ENCODE data around the gene LDLRAD4. TPM values are rescaled to one million over a fixed set of nuclear protein-coding genes. Genes with fewer than 3 reads are reported as not detected.

Gene LDLRAD4
- polyA plus RNA-seq, 1 of the 3 experiments (the other 2 are of a cell fraction) = 0.16 TPM

GRCh38 chr18:13513481-13513880, 294.9 kb downstream of the LDLRAD4 start:
- TF ChIP-seq RCOR1 (IDR thresholded peaks at IDR 0.05; ENCODE audit: low read length) (no peak), NFIC (IDR thresholded peaks at IDR 0.05; ENCODE audit: borderline replicate concordance) (no peak), FOXJ3 (CRISPR knock-in tag; IDR thresholded peaks at IDR 0.05) (no peak), JUND (IDR thresholded peaks at IDR 0.05) (no peak), EZH2phosphoT487 (IDR thresholded peaks at IDR 0.05; ENCODE audit: borderline replicate concordance, low read depth) (no peak), YY1 (IDR thresholded peaks at IDR 0.05; ENCODE audit: low read depth) (no peak)
- TF ChIP-seq, protein P1, sequence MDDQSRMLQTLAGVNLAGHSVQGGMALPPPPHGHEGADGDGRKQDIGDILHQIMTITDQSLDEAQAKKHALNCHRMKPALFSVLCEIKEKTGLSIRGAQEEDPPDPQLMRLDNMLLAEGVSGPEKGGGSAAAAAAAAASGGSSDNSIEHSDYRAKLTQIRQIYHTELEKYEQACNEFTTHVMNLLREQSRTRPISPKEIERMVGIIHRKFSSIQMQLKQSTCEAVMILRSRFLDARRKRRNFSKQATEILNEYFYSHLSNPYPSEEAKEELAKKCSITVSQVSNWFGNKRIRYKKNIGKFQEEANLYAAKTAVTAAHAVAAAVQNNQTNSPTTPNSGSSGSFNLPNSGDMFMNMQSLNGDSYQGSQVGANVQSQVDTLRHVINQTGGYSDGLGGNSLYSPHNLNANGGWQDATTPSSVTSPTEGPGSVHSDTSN (IDR thresholded peaks at IDR 0.05) = no peak
- Histone ChIP-seq H3K4me3 (ENCODE audit: low read depth in 2 of 2, low read length in 1 of 2) (no peak overlapping the region), H3K79me2 (ENCODE audit: insufficient read depth) (no peaks in the 10 kb centered on the region), H3K9me2 (no peaks in the 10 kb centered on the region), H3K27me3 (ENCODE audit: insufficient read depth) (no peaks in the 10 kb centered on the region), H3K4me1 (ENCODE audit: control insufficient read depth in 1 of 2, insufficient read depth in 2 of 2, low read depth in 1 of 2, low read length in 1 of 2) (peaks cover 0 to 14% of the 10 kb centered on the region in 2 experiments; a peak in 1 of 4 replicates), H4K20me1 (ENCODE audit: insufficient read depth) (no peaks in the 10 kb centered on the region), H3K9me3 (no peaks in the 10 kb centered on the region), H3K9ac (no peak overlapping the region), H3K36me3 (replicated peaks in 1 of 2; ENCODE audit: control insufficient read depth in 1 of 2, insufficient read depth in 2 of 2, low read length in 1 of 2) (no peaks in the 10 kb centered on the region), H3K27ac (ENCODE audit: low read depth in 2 of 2, low read length in 1 of 2) (peak overlapping the region in 1 of 2 experiments; percentile 80; a peak in 2 of 4 replicates), H3K4me2 (no peak overlapping the region), H3F3A (replicated peaks; ENCODE audit: insufficient read depth) (no peaks in the 10 kb centered on the region), H2AFZ (ENCODE audit: low read depth) (no peak overlapping the region)
- no peak for DNase-seq
- POLR2A ChIA-PET = interaction anchor here (1.0 kb wide), 1 partner anchor 291 kb away, joined by 3 read pairs; no protein-coding TSS in a partner anchor
- WGBS (ENCODE audit: low lambda C conversion rate) = 80% methylated on average over 5 of the region's 5 CpGs
- CTCF ChIA-PET = interaction anchor here (0.6 to 1.6 kb wide), 2 partner anchors 45 to 1475 kb away, joined by 3 to 6 read pairs; no protein-coding TSS in a partner anchor

DNA sequence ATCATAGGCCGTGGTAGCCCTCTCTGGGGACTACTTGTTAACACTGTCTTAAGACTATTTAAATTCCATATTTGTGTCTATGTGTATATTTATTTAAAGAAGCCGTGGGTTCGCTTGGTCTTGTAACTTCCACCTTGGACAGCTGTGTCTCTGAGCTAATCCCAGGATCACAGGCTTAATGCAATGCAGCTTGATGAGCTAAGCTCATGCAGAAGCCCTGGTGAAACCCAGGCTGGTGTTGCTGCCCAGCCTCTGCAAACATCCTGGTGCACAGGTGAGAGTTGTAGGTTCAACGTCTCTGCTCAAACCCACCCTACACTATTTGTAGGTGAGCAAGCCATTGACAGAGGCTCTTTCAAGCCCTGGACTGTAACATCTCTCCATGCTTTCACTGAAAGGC, 296.0 kb downstream of the LDLRAD4 start:
- H3K4me2 ChIP-seq = no peak overlapping the region
- WGBS (ENCODE audit: low lambda C conversion rate) = 59% methylated on average over 4 of the region's 4 CpGs
- no peaks in the 10 kb centered on the region for H3K9me2 ChIP-seq
- H3K27me3 ChIP-seq (ENCODE audit: insufficient read depth) = no peaks in the 10 kb centered on the region
- H4K20me1 ChIP-seq (ENCODE audit: insufficient read depth) = no peaks in the 10 kb centered on the region
- H3K9me3 ChIP-seq = no peaks in the 10 kb centered on the region
- ChIA-PET CTCF (no interaction called here), POLR2A (no interaction called here)
- H3K4me1 ChIP-seq (ENCODE audit: control insufficient read depth in 1 of 2, insufficient read depth in 2 of 2, low read depth in 1 of 2, low read length in 1 of 2) = peaks cover 0 to 14% of the 10 kb centered on the region in 2 experiments; a peak in 1 of 4 replicates
- no peaks in the 10 kb centered on the region for H3K36me3 ChIP-seq (replicated peaks in 1 of 2; ENCODE audit: control insufficient read depth in 1 of 2, insufficient read depth in 2 of 2, low read length in 1 of 2)
- H3K4me3 ChIP-seq (ENCODE audit: low read depth in 2 of 2, low read length in 1 of 2) = no peak overlapping the region
- no peak overlapping the region; a peak in 1 of 4 replicates for H3K27ac ChIP-seq (ENCODE audit: low read depth in 2 of 2, low read length in 1 of 2)
- H3F3A ChIP-seq (replicated peaks; ENCODE audit: insufficient read depth) = no peaks in the 10 kb centered on the region
- H2AFZ ChIP-seq (ENCODE audit: low read depth) = no peak overlapping the region
- H3K79me2 ChIP-seq (ENCODE audit: insufficient read depth) = no peaks in the 10 kb centered on the region
- no peak overlapping the region for H3K9ac ChIP-seq
- no peak for DNase-seq
- no peak for TF ChIP-seq JUND (IDR thresholded peaks at IDR 0.05)
- no peak for TF ChIP-seq NFIC (IDR thresholded peaks at IDR 0.05; ENCODE audit: borderline replicate concordance)
- no peak for TF ChIP-seq ELF1 (IDR thresholded peaks at IDR 0.05)
- TF ChIP-seq, protein P2, sequence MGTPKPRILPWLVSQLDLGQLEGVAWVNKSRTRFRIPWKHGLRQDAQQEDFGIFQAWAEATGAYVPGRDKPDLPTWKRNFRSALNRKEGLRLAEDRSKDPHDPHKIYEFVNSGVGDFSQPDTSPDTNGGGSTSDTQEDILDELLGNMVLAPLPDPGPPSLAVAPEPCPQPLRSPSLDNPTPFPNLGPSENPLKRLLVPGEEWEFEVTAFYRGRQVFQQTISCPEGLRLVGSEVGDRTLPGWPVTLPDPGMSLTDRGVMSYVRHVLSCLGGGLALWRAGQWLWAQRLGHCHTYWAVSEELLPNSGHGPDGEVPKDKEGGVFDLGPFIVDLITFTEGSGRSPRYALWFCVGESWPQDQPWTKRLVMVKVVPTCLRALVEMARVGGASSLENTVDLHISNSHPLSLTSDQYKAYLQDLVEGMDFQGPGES (IDR thresholded peaks at IDR 0.05; ENCODE audit: low read depth, low read length) = no peak
- TF ChIP-seq SIN3A (IDR thresholded peaks at IDR 0.05; ENCODE audit: borderline replicate concordance, low read depth, low read length) = no peak
- TF ChIP-seq MEF2A (IDR thresholded peaks at IDR 0.05; ENCODE audit: borderline replicate concordance, low read depth) = no peak
- TF ChIP-seq RXRA (IDR thresholded peaks at IDR 0.05; ENCODE audit: borderline replicate concordance, low read depth) = no peak
- TF ChIP-seq RCOR1 (IDR thresholded peaks at IDR 0.05; ENCODE audit: low read length) = no peak
- TF ChIP-seq GATA2 (CRISPR knock-in tag; IDR thresholded peaks at IDR 0.05) = no peak
- TF ChIP-seq CTCF (IDR thresholded peaks at IDR 0.05) = no peak
- TF ChIP-seq USF2 (IDR thresholded peaks at IDR 0.05; ENCODE audit: borderline replicate concordance, low read depth, low read length) = no peak
- no peak for TF ChIP-seq RFX5 (IDR thresholded peaks at IDR 0.05; ENCODE audit: low read length)
- no peak for TF ChIP-seq USF1 (IDR thresholded peaks at IDR 0.05; ENCODE audit: borderline replicate concordance, low read depth)
- TF ChIP-seq NRF1 (IDR thresholded peaks at IDR 0.05; ENCODE audit: low read depth, low read length) = no peak
- TF ChIP-seq FOXM1 (IDR thresholded peaks at IDR 0.05; ENCODE audit: low read depth) = no peak
- TF ChIP-seq, protein P3, sequence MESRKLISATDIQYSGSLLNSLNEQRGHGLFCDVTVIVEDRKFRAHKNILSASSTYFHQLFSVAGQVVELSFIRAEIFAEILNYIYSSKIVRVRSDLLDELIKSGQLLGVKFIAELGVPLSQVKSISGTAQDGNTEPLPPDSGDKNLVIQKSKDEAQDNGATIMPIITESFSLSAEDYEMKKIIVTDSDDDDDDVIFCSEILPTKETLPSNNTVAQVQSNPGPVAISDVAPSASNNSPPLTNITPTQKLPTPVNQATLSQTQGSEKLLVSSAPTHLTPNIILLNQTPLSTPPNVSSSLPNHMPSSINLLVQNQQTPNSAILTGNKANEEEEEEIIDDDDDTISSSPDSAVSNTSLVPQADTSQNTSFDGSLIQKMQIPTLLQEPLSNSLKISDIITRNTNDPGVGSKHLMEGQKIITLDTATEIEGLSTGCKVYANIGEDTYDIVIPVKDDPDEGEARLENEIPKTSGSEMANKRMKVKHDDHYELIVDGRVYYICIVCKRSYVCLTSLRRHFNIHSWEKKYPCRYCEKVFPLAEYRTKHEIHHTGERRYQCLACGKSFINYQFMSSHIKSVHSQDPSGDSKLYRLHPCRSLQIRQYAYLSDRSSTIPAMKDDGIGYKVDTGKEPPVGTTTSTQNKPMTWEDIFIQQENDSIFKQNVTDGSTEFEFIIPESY (IDR thresholded peaks at IDR 0.05; ENCODE audit: borderline replicate concordance, low read depth) = no peak
- no peak for TF ChIP-seq FOXJ3 (CRISPR knock-in tag; IDR thresholded peaks at IDR 0.05)

All from SK-N-SH (cell line).